ENCODE data around the gene C16orf46.

C16orf46 gene

DNA sequence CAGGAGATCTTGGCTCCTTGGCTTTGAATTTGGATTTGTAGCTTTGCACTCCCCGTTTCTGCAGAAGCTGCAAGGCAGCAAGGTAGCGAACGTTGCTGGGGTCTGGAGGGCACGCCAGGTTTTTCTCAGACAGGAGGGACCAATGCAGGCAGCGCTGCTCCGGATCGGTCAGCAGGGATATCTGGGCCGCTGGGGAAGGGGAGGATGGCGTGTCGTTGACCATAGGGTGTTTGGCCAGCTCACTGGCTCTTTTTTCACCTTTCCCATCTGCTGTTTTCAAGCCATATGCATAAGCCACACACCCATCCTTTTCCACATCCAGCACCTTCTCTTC lies 15.8 kb downstream of the C16orf46 start:
- TF ChIP-seq, protein P1, sequence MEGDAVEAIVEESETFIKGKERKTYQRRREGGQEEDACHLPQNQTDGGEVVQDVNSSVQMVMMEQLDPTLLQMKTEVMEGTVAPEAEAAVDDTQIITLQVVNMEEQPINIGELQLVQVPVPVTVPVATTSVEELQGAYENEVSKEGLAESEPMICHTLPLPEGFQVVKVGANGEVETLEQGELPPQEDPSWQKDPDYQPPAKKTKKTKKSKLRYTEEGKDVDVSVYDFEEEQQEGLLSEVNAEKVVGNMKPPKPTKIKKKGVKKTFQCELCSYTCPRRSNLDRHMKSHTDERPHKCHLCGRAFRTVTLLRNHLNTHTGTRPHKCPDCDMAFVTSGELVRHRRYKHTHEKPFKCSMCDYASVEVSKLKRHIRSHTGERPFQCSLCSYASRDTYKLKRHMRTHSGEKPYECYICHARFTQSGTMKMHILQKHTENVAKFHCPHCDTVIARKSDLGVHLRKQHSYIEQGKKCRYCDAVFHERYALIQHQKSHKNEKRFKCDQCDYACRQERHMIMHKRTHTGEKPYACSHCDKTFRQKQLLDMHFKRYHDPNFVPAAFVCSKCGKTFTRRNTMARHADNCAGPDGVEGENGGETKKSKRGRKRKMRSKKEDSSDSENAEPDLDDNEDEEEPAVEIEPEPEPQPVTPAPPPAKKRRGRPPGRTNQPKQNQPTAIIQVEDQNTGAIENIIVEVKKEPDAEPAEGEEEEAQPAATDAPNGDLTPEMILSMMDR (IDR thresholded peaks at IDR 0.05; ENCODE audit: extremely low read depth, missing control alignments) = no peak
- DNase-seq (ENCODE audit: low spot score) = no peak

DNA sequence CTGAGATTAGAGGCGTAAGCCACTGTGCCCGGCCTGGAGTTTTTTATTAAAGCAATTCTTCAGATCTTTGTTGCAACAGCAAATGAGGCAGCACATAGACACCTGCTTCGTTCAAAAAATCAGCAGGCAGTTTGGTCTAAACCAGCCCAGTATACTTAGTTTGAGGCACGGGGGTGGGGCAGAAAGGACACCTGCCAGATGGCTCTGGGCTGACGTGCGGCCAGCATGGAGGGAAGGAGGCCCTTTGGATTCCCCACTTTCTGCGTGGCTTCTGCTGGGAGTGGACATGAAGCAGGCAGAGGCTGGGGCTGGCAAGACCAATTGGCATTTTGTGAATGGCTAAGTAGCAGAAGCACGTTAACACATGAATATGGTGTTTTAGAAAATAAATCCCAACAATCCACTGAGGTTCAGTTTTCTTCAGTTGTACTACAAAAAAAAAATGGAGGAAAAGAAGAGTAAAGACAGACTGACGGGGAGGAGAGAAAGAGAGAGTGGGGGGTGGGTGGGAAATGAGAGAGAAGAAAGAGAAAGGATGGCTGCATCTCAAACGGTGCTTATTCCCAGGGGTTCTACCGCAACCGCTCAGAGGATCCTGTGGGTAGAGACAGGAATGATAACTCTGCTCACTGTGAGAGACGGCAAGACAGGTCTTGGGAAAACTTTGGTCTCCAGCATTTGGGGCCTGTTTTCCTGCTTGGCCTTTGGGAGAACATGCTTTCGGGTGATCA lies 16.3 kb downstream of the C16orf46 start:
- TF ChIP-seq, protein P1 (IDR thresholded peaks at IDR 0.05; ENCODE audit: extremely low read depth, missing control alignments) = no peak

DNA sequence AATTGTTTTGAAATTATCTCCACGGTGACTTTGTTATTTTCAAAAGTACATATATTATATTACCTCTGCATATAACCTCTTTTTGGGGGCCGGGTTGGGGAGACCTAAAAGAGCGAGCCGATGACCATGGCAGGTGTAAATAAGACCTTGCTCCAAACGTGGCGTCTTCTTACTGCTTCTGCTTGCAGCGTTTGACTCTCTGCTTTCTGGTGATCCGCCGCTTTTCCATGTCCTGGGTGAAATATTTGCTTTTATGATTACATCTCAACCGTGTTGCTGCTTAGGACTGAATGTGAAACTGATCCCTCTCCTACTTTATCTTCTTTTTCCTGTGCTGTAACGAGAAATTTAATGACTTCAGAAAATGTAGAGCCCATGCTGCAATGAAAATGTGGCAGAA lies 23.3 kb downstream of the C16orf46 start:
- DNase-seq (ENCODE audit: low spot score) = no peak
- TF ChIP-seq, protein P1 (IDR thresholded peaks at IDR 0.05; ENCODE audit: extremely low read depth, missing control alignments) = no peak

More for the DNA sequence above, 16.3 kb downstream of the C16orf46 start:
- no peak for DNase-seq (ENCODE audit: low spot score)

DNA sequence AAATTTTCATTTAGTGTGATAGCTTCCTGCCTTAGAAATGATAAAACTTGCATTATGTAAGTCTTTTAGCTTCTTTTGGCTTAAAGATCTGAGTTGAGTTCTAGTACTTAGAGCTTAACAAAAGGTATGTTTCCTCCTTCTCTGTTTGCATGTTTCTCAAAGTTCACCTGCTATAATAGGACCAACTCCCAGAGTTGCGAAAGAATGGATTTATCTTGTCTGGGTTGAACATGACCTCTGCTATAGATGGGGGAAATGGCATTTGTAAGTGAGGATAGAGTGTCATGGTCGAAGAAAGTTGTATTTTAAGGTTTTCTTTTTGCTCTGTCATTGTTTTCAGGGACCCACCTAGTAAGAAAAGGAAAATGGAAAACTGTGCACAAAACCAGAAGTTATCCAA lies 34.2 kb downstream of the C16orf46 start:
- TF ChIP-seq, protein P1 (IDR thresholded peaks at IDR 0.05; ENCODE audit: extremely low read depth, missing control alignments) = no peak
- DNase-seq (ENCODE audit: low spot score) = no peak

DNA sequence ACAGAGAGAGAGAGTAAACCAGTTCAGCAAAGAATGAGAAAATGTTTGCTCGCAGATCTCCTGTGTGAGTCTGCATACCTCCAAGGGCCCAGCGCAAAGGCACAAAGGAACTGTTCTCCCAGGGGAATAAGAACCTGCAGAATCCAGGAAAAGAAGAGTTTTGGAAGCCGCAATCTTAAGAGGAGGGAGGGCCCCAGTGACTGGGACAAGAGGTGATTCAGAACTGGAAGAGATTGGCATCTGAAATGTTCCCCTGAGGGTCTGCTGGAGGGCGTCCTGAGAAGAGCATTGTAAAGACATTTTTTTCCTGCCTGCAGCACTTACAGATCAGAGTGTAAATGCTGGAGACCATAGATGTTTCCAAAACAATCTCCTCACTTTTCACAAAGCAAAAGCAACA lies 35.3 kb downstream of the C16orf46 start:
- TF ChIP-seq, protein P1 (IDR thresholded peaks at IDR 0.05; ENCODE audit: extremely low read depth, missing control alignments) = no peak
- DNase-seq (ENCODE audit: low spot score) = no peak

DNA sequence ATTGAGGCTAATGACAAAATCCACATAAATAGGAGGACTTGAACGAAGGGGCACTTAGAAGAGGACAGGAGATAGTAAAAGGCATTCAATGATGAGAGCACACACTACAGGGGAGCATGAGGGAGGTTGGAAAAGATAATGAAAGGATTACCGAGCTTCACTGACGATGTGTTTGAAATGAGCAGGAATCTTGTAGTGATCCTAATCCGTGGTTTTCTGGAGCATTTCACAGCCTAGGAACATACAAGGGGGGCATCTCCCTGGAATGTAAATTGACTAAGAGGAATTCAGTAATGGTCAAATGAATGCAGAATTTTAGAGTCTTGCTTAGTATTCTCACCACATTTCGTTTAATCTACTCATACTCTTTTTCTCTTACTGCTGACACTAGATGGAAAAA lies 36.2 kb downstream of the C16orf46 start:
- DNase-seq (ENCODE audit: low spot score) = no peak
- TF ChIP-seq, protein P1 (IDR thresholded peaks at IDR 0.05; ENCODE audit: extremely low read depth, missing control alignments) = no peak

DNA sequence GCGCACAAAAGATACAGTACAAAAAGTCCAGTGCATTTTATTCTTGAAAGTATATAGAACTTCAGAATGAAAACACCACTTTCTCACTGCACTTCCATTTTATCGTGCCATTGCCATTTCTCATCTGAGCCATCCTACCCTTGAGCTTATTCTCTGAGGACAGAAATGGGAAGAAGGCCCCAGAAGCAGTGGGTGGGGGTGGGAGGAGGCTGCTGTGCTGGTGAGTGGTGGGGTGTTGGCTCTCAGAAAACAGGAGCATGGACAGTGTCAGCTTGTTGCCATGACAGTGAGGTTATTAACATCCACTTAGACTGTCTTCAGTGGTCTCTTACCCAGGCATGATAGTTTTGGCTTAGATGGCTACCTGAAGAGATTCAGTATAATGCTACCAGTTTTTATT lies 36.9 kb downstream of the C16orf46 start:
- no peak for DNase-seq (ENCODE audit: low spot score)
- TF ChIP-seq, protein P1 (IDR thresholded peaks at IDR 0.05; ENCODE audit: extremely low read depth, missing control alignments) = no peak

Data from GM20000 (cell line).